Loucy (cell line): ENCODE measurements around the gene ATF2.

ENCODE experiments used
- EZH2phosphoT487 ChIP-seq: fragments of 200-600 bp; IDR thresholded peaks from 2 replicates; pipeline ENCODE4 v1.6.1; 2018; ENCODE audit warnings: antibody characterized with exemption, mild to moderate bottlenecking, moderate library complexity, borderline replicate concordance
- TF ChIP-seq, protein P1 (sequence below): fragments of 200-600 bp; sonication (generic); conservative IDR thresholded peaks from 2 replicates; pipeline ENCODE4 v1.5.1; 2014; ENCODE audit warnings: mild to moderate bottlenecking, antibody characterized with exemption, low read length

DNA sequence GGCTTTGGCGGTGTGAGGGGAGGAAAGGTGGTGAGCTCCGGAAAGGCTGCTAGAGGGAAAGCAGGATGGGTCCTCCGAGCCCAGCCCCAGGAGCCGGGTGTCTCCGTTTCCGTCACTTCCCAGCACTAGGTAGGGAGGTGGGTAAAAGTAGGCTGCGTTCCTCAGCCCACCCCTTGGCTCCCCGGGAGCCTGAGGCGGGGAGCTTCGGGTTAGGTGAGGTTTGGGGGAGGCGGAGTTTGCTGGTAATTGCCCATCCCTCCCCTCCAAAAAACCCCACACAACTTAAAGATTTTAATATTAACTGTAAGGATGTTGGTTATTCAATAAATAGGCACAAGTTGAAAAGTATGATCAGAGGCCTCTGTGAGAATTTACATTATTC is 552 bp upstream of the ATF2 start:
- TF ChIP-seq, protein P1, sequence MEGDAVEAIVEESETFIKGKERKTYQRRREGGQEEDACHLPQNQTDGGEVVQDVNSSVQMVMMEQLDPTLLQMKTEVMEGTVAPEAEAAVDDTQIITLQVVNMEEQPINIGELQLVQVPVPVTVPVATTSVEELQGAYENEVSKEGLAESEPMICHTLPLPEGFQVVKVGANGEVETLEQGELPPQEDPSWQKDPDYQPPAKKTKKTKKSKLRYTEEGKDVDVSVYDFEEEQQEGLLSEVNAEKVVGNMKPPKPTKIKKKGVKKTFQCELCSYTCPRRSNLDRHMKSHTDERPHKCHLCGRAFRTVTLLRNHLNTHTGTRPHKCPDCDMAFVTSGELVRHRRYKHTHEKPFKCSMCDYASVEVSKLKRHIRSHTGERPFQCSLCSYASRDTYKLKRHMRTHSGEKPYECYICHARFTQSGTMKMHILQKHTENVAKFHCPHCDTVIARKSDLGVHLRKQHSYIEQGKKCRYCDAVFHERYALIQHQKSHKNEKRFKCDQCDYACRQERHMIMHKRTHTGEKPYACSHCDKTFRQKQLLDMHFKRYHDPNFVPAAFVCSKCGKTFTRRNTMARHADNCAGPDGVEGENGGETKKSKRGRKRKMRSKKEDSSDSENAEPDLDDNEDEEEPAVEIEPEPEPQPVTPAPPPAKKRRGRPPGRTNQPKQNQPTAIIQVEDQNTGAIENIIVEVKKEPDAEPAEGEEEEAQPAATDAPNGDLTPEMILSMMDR = no peak
- TF ChIP-seq EZH2phosphoT487 = no peak
